ENCODE measurements around the gene CYP11A1. TPM values are rescaled to one million over a fixed set of nuclear protein-coding genes. Genes with fewer than 3 reads are reported as not detected.

The CYP11A1 gene
- total and polyA plus RNA-seq, 3 donors from 2014 or later: 74.3 to 76.4 (median 76.2) TPM

GRCh38 chr15:74305687-74306086 lies 61.8 kb downstream of the CYP11A1 start:
- no peaks in the 10 kb centered on the region for H3K27me3 ChIP-seq
- no peaks in the 10 kb centered on the region for H3K9me3 ChIP-seq
- H3K4me3 ChIP-seq: no peak overlapping the region
- TF ChIP-seq CTCF (IDR thresholded peaks at IDR 0.05) (no peak), POLR2A (IDR thresholded peaks at IDR 0.05) (no peak)
- intact Hi-C loops (cut with DNase I; ENCODE audit: low total_unique reads): no loop called here
- no peak for DNase-seq
- no peaks in the 10 kb centered on the region for H3K36me3 ChIP-seq (ENCODE audit: low read depth, missing control alignments)
- no peak overlapping the region for H3K27ac ChIP-seq
- WGBS, 2 donors: 85 to 87% methylated on average over 6 to 7 of the region's 7 CpGs
- peaks cover 15% of the 10 kb centered on the region for H3K4me1 ChIP-seq

GRCh38 chr15:74304431-74304830 lies 63.0 kb downstream of the CYP11A1 start:
- intact Hi-C loops (cut with DNase I; ENCODE audit: low total_unique reads): no loop called here
- H3K27me3 ChIP-seq: no peaks in the 10 kb centered on the region
- TF ChIP-seq CTCF (IDR thresholded peaks at IDR 0.05) (no peak), POLR2A (IDR thresholded peaks at IDR 0.05) (no peak)
- no peaks in the 10 kb centered on the region for H3K9me3 ChIP-seq
- no peak overlapping the region for H3K27ac ChIP-seq
- WGBS, 2 donors: 73 to 86% methylated on average over 11 to 12 of the region's 12 CpGs
- DNase-seq: no peak
- no peaks in the 10 kb centered on the region for H3K36me3 ChIP-seq (ENCODE audit: low read depth, missing control alignments)
- peaks cover 15% of the 10 kb centered on the region for H3K4me1 ChIP-seq
- no peak overlapping the region for H3K4me3 ChIP-seq

- intact Hi-C loops (cut with DNase I; ENCODE audit: low total_unique reads): no loop called here
- peaks cover 15% of the 10 kb centered on the region for H3K4me1 ChIP-seq
- H3K27me3 ChIP-seq: no peaks in the 10 kb centered on the region
- no peak overlapping the region for H3K4me3 ChIP-seq
- WGBS, 2 donors: 54 to 55% methylated on average over 6 of the region's 6 CpGs
- H3K27ac ChIP-seq: no peak overlapping the region
- H3K9me3 ChIP-seq: no peaks in the 10 kb centered on the region
- TF ChIP-seq POLR2A (IDR thresholded peaks at IDR 0.05): no peak
- TF ChIP-seq CTCF (IDR thresholded peaks at IDR 0.05): no peak
- H3K36me3 ChIP-seq (ENCODE audit: low read depth, missing control alignments): no peaks in the 10 kb centered on the region
- DNase-seq: no peak
Observed at GRCh38 chr15:74303741-74304309, 63.6 kb downstream of the CYP11A1 start.

GRCh38 chr15:74302821-74303359 lies 64.6 kb downstream of the CYP11A1 start:
- H3K27ac ChIP-seq: no peak overlapping the region
- H3K4me1 ChIP-seq: peaks cover 15% of the 10 kb centered on the region
- no peaks in the 10 kb centered on the region for H3K36me3 ChIP-seq (ENCODE audit: low read depth, missing control alignments)
- intact Hi-C loops (cut with DNase I; ENCODE audit: low total_unique reads): no loop called here
- 34 to 44% methylated on average over 4 to 6 of the region's 7 CpGs for WGBS, 2 donors
- TF ChIP-seq POLR2A (IDR thresholded peaks at IDR 0.05) (no peak), CTCF (IDR thresholded peaks at IDR 0.05) (peak; percentile 36 to 64 (median 58))
- no peaks in the 10 kb centered on the region for H3K9me3 ChIP-seq
- no peak overlapping the region for H3K4me3 ChIP-seq
- H3K27me3 ChIP-seq: no peaks in the 10 kb centered on the region
- peak; percentile 40 for DNase-seq

All from testis (tissue), 3 donors.